Gastrocnemius medialis (tissue), 4 donors: Measurements from ENCODE around the gene SRD5A2.

Experiments
- POLR2A ChIP-seq, 2 donors: fragments of 450-650 bp; IDR thresholded peaks; one replicate each; pipeline ENCODE4 v1.6.1; 2017; ENCODE audit warnings: antibody characterized with exemption in 2 of 2, mild to moderate bottlenecking in 2 of 2, moderate library complexity in 2 of 2
- TF ChIP-seq, protein P1 (sequence below), 5 experiments: fragments of 450-650 bp in 3 of 5; fragments of 200-600 bp in 2 of 5; sonication (generic) in 2 of 5; IDR thresholded peaks in 4 of 5; conservative IDR thresholded peaks in 1 of 5; 1 replicate in 4 of 5; 2 replicates in 1 of 5; pipeline ENCODE4 v1.5.1; 2016 to 2019; ENCODE audit warnings: antibody characterized with exemption in 5 of 5, mild to moderate bottlenecking in 3 of 5, moderate library complexity in 3 of 5

DNA sequence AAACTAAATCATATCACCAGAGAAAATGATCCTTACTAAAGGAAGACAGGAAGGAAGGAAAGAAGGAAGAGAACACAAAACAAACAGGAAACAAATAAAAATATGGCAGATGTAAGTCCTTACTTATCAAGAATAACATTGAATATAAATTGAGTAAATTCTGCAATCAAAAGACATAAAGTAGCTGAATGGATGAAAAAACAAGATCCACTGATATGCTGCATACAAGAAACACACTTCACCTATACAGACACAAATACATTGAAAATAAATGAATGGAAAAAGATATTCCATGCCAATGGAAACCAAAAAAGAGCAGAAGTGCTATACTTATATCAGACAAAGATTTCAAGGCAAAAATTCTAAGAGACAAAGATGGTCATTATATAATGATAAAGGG, 18.0 kb upstream of the SRD5A2 start:
- TF ChIP-seq, protein P1, sequence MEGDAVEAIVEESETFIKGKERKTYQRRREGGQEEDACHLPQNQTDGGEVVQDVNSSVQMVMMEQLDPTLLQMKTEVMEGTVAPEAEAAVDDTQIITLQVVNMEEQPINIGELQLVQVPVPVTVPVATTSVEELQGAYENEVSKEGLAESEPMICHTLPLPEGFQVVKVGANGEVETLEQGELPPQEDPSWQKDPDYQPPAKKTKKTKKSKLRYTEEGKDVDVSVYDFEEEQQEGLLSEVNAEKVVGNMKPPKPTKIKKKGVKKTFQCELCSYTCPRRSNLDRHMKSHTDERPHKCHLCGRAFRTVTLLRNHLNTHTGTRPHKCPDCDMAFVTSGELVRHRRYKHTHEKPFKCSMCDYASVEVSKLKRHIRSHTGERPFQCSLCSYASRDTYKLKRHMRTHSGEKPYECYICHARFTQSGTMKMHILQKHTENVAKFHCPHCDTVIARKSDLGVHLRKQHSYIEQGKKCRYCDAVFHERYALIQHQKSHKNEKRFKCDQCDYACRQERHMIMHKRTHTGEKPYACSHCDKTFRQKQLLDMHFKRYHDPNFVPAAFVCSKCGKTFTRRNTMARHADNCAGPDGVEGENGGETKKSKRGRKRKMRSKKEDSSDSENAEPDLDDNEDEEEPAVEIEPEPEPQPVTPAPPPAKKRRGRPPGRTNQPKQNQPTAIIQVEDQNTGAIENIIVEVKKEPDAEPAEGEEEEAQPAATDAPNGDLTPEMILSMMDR (IDR thresholded peaks at IDR 0.05 in 4 of 5, conservative IDR thresholded peaks at IDR 0.05 in 1 of 5): no peak
- TF ChIP-seq POLR2A (IDR thresholded peaks at IDR 0.05): no peak
